H4 (cell line): ENCODE measurements around the gene NCAPG. TPM values are rescaled to one million over a fixed set of nuclear protein-coding genes. Genes with fewer than 3 reads are reported as not detected.
"Not testable (repeated sequence)": the region's sequence is repeated elsewhere in the genome, so short reads cannot be mapped to it uniquely, and the experiment has no call there.

Experiments
- DNase-seq: peaks from one replicate; pipeline ENCODE4 v3.0.0-alpha.2; 2015; ENCODE audit warnings: low spot score
- total RNA-seq: library from RNA; depleted of rRNA; stranded (reverse); fragments of >200 nt; shearing (Covaris generic); gene quantifications from 2 replicates; pipeline ENCODE4 v1.2.3, GENCODE V29; 2014

The NCAPG gene
- total RNA-seq, 1 experiment from 2014 or later = 48.4 TPM

GRCh38 chr4:17794730-17795129, 16.0 kb upstream of the NCAPG start:
- no peak for DNase-seq

- no peak for DNase-seq
Observed at GRCh38 chr4:17797808-17798207, 13.0 kb upstream of the NCAPG start.

- DNase-seq = no peak
Observed at GRCh38 chr4:17805580-17806155, 5.1 kb upstream of the NCAPG start.

- no peak for DNase-seq
Observed at GRCh38 chr4:17807446-17807845, 3.3 kb upstream of the NCAPG start.

- no peak for DNase-seq
Observed at GRCh38 chr4:17809667-17810066, 1.1 kb upstream of the NCAPG start.

- peak; percentile 16 for DNase-seq
Observed at GRCh38 chr4:17811078-17811603, 362 bp downstream of the NCAPG start.

GRCh38 chr4:17812125-17812524, 1.3 kb downstream of the NCAPG start:
- DNase-seq = no peak

- DNase-seq = no peak
Observed at GRCh38 chr4:17812801-17813200, 2.0 kb downstream of the NCAPG start.

- DNase-seq = peak; percentile 54
Observed at GRCh38 chr4:17814140-17814539, 3.4 kb downstream of the NCAPG start.

- no peak for DNase-seq
Observed at GRCh38 chr4:17816142-17816541, 5.4 kb downstream of the NCAPG start.

GRCh38 chr4:17817027-17817426, 6.2 kb downstream of the NCAPG start:
- peak; percentile 46 for DNase-seq

- DNase-seq = no peak
Observed at GRCh38 chr4:17823871-17824669, 13.3 kb downstream of the NCAPG start.

- no peak for DNase-seq
Observed at GRCh38 chr4:17846266-17846665, 35.5 kb downstream of the NCAPG start.

GRCh38 chr4:17850295-17850694, 39.5 kb downstream of the NCAPG start:
- DNase-seq = not testable (repeated sequence)

GRCh38 chr4:17851959-17852358, 41.2 kb downstream of the NCAPG start:
- no peak for DNase-seq

- DNase-seq = no peak
Observed at GRCh38 chr4:17854036-17854435, 43.3 kb downstream of the NCAPG start.

- DNase-seq = no peak
Observed at GRCh38 chr4:17859793-17860406, 49.1 kb downstream of the NCAPG start.

- not testable (repeated sequence) for DNase-seq
Observed at GRCh38 chr4:17861906-17862305, 51.1 kb downstream of the NCAPG start.

- DNase-seq = no peak
Observed at GRCh38 chr4:17865866-17866363, 55.1 kb downstream of the NCAPG start.

GRCh38 chr4:17866810-17867209, 56.0 kb downstream of the NCAPG start:
- no peak for DNase-seq

- DNase-seq = no peak
Observed at GRCh38 chr4:17867276-17867675, 56.5 kb downstream of the NCAPG start.

GRCh38 chr4:17869327-17869726, 58.5 kb downstream of the NCAPG start:
- DNase-seq = no peak
